ENCODE results near the gene LPP.

GRCh38 chr3:188761439-188761838, 607.5 kb downstream of the LPP start:
- TF ChIP-seq CTCF (IDR thresholded peaks at IDR 0.05) (no peak), POLR2A (IDR thresholded peaks at IDR 0.05) (no peak), EP300 (IDR thresholded peaks at IDR 0.05) (no peak), POLR2AphosphoS5 (IDR thresholded peaks at IDR 0.05) (no peak)

All from stomach (tissue), 4 donors.